BE2C (cell line): ENCODE data around the gene LRRC3B.
"Not testable (repeated sequence)": the region's sequence is repeated elsewhere in the genome, so short reads cannot be mapped to it uniquely, and the experiment has no call there.

Experiments used
- DNase-seq: peaks from one replicate; pipeline ENCODE4 v3.0.0-alpha.2; 2020
- H3K27me3 ChIP-seq: fragments of 250-450 bp; sonication (Bioruptor Pico); 2 replicates; pipeline ENCODE4 v1.5.1; 2020; ENCODE audit warnings: mild to moderate bottlenecking
- H3K36me3 ChIP-seq: fragments of 250-450 bp; sonication (Bioruptor Pico); 2 replicates; pipeline ENCODE4 v1.5.1; 2020; ENCODE audit warnings: mild to moderate bottlenecking
- H3K4me1 ChIP-seq: fragments of 250-450 bp; sonication (Bioruptor Pico); 2 replicates; pipeline ENCODE4 v1.5.1; 2020
- H3K4me3 ChIP-seq: 2 replicates; pipeline ENCODE4 v1.5.1; 2011; ENCODE audit warnings: low read depth, low read length
- H3K9me3 ChIP-seq: fragments of 250-450 bp; sonication (Bioruptor Pico); 2 replicates; pipeline ENCODE4 v1.5.1; 2020
- TF ChIP-seq, protein P1 (sequence below): IDR thresholded peaks from 2 replicates; pipeline ENCODE4 v1.5.1; 2012; ENCODE audit warnings: mild to moderate bottlenecking, low read depth, low read length

The LRRC3B gene

DNA sequence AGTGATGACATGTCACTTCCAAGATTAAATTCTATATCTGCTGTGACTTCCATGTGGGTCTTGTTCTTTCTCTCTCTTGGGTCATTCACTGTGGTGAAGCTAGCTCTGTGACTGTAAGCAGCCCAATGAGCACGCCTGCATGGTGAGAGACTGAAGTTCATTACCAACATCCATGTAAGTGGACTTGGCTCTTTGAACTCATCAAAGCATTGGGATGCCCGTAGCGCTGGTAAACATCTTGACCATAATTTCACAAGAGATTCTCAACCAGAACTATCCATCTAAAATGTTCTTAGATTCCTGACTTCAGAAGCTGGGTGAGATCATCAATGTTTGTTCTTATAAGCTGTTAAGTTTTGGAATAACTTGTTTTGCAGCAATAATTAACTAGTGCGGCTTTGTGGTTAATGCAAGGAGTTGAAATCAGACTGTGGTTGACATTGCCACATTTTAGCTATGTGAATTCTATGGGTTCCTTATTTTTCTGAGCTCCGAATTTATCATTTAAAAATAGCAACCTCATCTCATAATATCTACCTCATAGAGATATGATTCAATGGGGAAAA, 31.6 kb upstream of the LRRC3B start:
- TF ChIP-seq, protein P1, sequence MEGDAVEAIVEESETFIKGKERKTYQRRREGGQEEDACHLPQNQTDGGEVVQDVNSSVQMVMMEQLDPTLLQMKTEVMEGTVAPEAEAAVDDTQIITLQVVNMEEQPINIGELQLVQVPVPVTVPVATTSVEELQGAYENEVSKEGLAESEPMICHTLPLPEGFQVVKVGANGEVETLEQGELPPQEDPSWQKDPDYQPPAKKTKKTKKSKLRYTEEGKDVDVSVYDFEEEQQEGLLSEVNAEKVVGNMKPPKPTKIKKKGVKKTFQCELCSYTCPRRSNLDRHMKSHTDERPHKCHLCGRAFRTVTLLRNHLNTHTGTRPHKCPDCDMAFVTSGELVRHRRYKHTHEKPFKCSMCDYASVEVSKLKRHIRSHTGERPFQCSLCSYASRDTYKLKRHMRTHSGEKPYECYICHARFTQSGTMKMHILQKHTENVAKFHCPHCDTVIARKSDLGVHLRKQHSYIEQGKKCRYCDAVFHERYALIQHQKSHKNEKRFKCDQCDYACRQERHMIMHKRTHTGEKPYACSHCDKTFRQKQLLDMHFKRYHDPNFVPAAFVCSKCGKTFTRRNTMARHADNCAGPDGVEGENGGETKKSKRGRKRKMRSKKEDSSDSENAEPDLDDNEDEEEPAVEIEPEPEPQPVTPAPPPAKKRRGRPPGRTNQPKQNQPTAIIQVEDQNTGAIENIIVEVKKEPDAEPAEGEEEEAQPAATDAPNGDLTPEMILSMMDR = no peak
- Histone ChIP-seq H3K9me3 (no peaks in the 10 kb centered on the region), H3K27me3 (no peaks in the 10 kb centered on the region), H3K36me3 (no peaks in the 10 kb centered on the region), H3K4me1 (no peaks in the 10 kb centered on the region), H3K4me3 (no peak overlapping the region)
- no peak for DNase-seq

DNA sequence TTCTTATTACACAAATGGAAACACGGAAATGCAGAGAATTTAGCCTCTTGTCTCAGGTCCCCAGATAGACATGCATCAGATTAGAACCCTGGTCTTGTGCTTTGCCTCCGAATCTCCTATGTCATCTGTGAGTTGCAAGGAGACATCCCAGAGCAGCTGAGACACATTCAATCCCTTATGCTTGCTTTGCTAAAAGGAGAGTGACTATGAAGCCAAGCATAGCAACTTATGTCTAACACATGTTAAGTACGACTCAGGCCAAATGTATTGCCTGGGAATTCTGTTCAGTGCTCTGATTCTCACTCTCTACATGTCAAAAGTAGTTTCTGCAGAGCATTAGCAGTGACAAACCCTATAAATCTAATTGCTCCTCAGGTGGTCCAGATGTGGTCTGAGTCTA, 30.6 kb upstream of the LRRC3B start:
- no peaks in the 10 kb centered on the region for H3K27me3 ChIP-seq
- H3K36me3 ChIP-seq = no peaks in the 10 kb centered on the region
- no peaks in the 10 kb centered on the region for H3K4me1 ChIP-seq
- TF ChIP-seq, protein P1 = no peak
- DNase-seq = no peak
- no peaks in the 10 kb centered on the region for H3K9me3 ChIP-seq
- H3K4me3 ChIP-seq = no peak overlapping the region

DNA sequence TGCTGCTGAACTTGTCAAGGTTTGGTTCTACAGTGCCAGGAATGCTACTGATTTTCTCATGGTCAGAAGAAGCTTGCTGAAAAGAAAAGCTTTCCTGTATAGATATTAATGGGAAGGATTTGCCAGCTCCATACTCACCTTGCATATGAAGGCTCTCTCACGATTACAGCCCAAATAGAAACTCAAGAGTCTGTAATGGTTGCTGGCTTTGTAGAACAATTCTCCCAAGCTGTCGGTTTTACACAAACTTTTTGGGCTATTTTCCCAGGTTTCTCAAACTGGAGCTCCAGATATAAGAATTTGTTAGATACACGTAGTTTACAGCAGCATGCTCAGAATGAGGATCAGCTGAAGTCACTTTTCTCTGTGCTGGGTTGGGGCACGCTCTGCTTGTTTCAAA, 30.1 kb upstream of the LRRC3B start:
- H3K9me3 ChIP-seq = no peaks in the 10 kb centered on the region
- TF ChIP-seq, protein P1 = no peak
- H3K27me3 ChIP-seq = no peaks in the 10 kb centered on the region
- no peaks in the 10 kb centered on the region for H3K4me1 ChIP-seq
- no peaks in the 10 kb centered on the region for H3K36me3 ChIP-seq
- no peak for DNase-seq
- H3K4me3 ChIP-seq = no peak overlapping the region

DNA sequence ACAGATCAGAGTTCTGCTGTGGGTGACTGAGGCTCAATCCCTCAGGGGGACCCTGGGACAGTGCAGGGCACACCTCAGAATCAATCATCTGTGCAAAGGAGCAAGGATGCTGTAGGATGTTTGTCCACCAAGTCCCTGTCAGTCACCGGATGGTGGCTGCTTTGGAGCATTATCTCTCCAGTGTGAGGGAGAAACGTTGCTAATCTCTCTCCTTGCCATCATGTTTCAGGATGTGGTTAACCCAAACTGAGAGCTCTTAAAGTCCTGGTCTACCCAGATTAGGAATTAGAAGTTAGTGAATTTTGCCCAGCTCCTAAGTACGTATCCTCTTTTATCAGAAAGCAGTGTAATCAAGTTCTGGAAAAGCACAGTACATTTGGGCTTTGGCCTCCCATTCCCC, 26.2 kb upstream of the LRRC3B start:
- no peaks in the 10 kb centered on the region for H3K9me3 ChIP-seq
- no peak for DNase-seq
- no peaks in the 10 kb centered on the region for H3K27me3 ChIP-seq

DNA sequence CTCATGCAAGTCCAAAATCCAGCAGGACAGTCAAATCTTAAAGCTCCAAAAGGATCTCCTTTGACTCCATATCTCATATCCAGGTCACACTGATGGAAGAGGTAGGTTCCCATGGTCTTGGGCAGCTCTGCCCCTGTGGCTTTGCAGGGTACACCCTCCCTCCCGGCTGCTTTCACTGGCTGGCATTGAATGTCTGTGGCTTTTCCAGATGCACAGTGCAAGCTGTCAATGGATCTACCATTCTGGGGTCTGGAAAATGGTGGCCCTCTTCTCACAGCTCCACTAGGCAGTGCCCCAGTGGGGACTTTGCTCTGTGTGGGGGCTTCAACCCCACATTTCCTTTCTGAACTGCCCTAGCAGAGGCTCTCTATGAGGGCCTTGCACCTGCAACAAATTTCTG, 19.3 kb upstream of the LRRC3B start:
- H3K36me3 ChIP-seq, H3K4me3 ChIP-seq, H3K9me3 ChIP-seq, DNase-seq, H3K4me1 ChIP-seq, H3K27me3 ChIP-seq: not testable (repeated sequence)

More for the DNA sequence above, 26.2 kb upstream of the LRRC3B start:
- TF ChIP-seq, protein P1 = no peak
- Histone ChIP-seq H3K4me1 (no peaks in the 10 kb centered on the region), H3K4me3 (no peak overlapping the region), H3K36me3 (no peaks in the 10 kb centered on the region)

DNA sequence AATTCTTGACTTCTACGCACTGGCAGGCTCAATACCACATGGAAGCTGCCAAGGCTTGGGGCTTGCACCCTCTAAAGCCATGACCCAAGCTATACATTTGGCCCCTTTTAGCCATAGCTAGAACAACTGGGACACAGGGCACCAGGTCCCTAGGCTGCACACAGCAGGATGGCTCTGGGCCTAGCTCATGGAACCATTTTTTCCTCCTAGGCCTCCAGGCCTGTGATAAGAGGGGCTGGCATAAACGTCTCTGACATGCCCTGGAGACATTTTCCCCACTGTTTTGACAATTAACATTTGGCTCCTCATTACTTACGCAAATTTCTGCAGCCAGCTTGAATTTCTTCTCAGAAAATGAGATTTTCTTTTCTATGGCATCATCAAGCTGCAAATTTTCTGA, 18.8 kb upstream of the LRRC3B start:
- not testable (repeated sequence) for H3K4me1 ChIP-seq, H3K27me3 ChIP-seq, H3K4me3 ChIP-seq, H3K36me3 ChIP-seq, DNase-seq, H3K9me3 ChIP-seq

DNA sequence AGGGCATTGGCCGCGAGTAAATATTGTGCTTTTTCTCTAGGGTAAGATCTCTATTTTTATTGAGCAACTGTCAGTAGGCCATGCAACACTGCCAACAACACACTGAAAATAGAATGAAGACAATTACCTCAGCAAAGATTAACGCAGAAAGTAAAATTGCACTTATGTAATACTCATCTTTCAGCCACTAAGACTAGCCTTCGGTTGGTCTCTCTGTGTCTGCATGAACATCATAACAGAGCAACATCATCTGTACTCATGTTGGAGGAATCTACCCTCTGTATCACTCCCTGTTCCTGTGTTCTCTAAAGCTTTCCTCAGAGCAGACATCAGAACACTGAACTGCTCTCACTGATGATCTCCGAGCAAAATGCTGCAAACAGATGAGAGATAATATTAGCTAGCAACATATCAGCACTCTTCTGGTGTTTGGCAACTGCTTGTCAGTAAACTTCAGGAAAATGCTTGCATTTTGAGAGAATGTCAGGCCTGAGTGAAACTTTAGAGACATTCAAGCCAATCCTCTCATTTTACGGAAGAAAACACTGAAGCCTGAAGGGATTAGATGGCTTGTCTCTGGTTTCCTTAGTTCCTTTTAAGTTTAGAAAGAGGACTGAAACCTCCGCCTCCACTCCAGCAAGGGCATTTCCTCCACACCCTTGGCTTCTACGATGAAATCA, 8.4 kb upstream of the LRRC3B start:
- TF ChIP-seq, protein P1 = no peak
- Histone ChIP-seq H3K4me1 (no peaks in the 10 kb centered on the region), H3K4me3 (no peak overlapping the region), H3K36me3 (no peaks in the 10 kb centered on the region), H3K9me3 (no peaks in the 10 kb centered on the region), H3K27me3 (no peaks in the 10 kb centered on the region)
- no peak for DNase-seq
